HepG2 (cell line): ENCODE data around the gene ATG2A. TPM values are rescaled to one million over a fixed set of nuclear protein-coding genes. Genes with fewer than 3 reads are reported as not detected.

Experiments used
- CBX1 ChIP-seq: IDR thresholded peaks from one replicate; pipeline ENCODE4 v1.6.1; 2016; ENCODE audit warnings: antibody characterized with exemption, low read depth
- DNMT1 ChIP-seq: sonication (generic); formaldehyde crosslinking; IDR thresholded peaks from 2 replicates; pipeline ENCODE4 v1.5.1; 2020; ENCODE audit warnings: mild to moderate bottlenecking, missing genetic modification reagents
- ETV5 ChIP-seq: IDR thresholded peaks from 2 replicates; pipeline ENCODE4 v1.6.1; 2018; ENCODE audit warnings: missing biosample characterization, missing genetic modification reagents, inconsistent platforms, borderline replicate concordance
- MIER3 ChIP-seq: IDR thresholded peaks from 2 replicates; pipeline ENCODE4 v1.6.1; 2016; ENCODE audit warnings: missing compliant biosample characterization, borderline replicate concordance
- PCBP2 ChIP-seq: fragments of 200-400 bp; formaldehyde crosslinking; optimal IDR thresholded peaks from 2 replicates; pipeline ENCODE3; 2018; ENCODE audit warnings: low read length, low read depth; ENCODE audit not compliant: poor library complexity, severe bottlenecking
- RBAK ChIP-seq: sonication (generic); formaldehyde crosslinking; IDR thresholded peaks from 2 replicates; pipeline ENCODE4 v1.5.1; 2020; ENCODE audit warnings: mild to moderate bottlenecking, missing genetic modification reagents
- SIX1 ChIP-seq: sonication (generic); formaldehyde crosslinking; IDR thresholded peaks from 2 replicates; pipeline ENCODE4 v1.4.0; 2020; ENCODE audit warnings: missing genetic modification reagents, borderline replicate concordance
- SOX5 ChIP-seq: IDR thresholded peaks from 2 replicates; pipeline ENCODE4 v1.6.1; 2016; ENCODE audit warnings: borderline replicate concordance
- TGIF2 ChIP-seq: IDR thresholded peaks from 2 replicates; pipeline ENCODE4 v1.6.1; 2016; ENCODE audit warnings: control low read depth, missing compliant biosample characterization
- ZBTB46 ChIP-seq: sonication (generic); formaldehyde crosslinking; IDR thresholded peaks from 2 replicates; pipeline ENCODE4 v1.4.0; 2020; ENCODE audit warnings: mild to moderate bottlenecking, missing genetic modification reagents, borderline replicate concordance
- ZKSCAN5 ChIP-seq: sonication (generic); formaldehyde crosslinking; IDR thresholded peaks from 2 replicates; pipeline ENCODE4 v1.5.1; 2020; ENCODE audit warnings: mild to moderate bottlenecking, missing genetic modification reagents
- ZNF138 ChIP-seq: sonication (generic); formaldehyde crosslinking; IDR thresholded peaks from 2 replicates; pipeline ENCODE4 v1.5.0; 2020; ENCODE audit warnings: mild to moderate bottlenecking, low read depth, missing genetic modification reagents
- ZNF20 ChIP-seq: sonication (generic); formaldehyde crosslinking; IDR thresholded peaks from 2 replicates; pipeline ENCODE4 v1.4.0; 2020; ENCODE audit warnings: mild to moderate bottlenecking, moderate library complexity, missing genetic modification reagents
- ZNF281 ChIP-seq: sonication (generic); formaldehyde crosslinking; IDR thresholded peaks from 2 replicates; pipeline ENCODE4 v1.4.0; 2020; ENCODE audit warnings: missing genetic modification reagents, borderline replicate concordance
- ZNF317 ChIP-seq: sonication (generic); formaldehyde crosslinking; IDR thresholded peaks from 2 replicates; pipeline ENCODE4 v1.5.0; 2020; ENCODE audit warnings: mild to moderate bottlenecking, missing genetic modification reagents
- ZNF326 ChIP-seq: sonication (generic); formaldehyde crosslinking; IDR thresholded peaks from 2 replicates; pipeline ENCODE4 v1.4.0; 2020; ENCODE audit warnings: missing genetic modification reagents, borderline replicate concordance
- ZNF350 ChIP-seq: sonication (generic); formaldehyde crosslinking; IDR thresholded peaks from 2 replicates; pipeline ENCODE4 v1.4.0; 2020; ENCODE audit warnings: mild to moderate bottlenecking, low read depth, missing genetic modification reagents, borderline replicate concordance
- ZNF468 ChIP-seq: sonication (generic); formaldehyde crosslinking; IDR thresholded peaks from 2 replicates; pipeline ENCODE4 v1.8.0; 2022; ENCODE audit warnings: mild to moderate bottlenecking, moderate library complexity, missing genetic modification reagents
- ZNF547 ChIP-seq: sonication (generic); formaldehyde crosslinking; IDR thresholded peaks from 2 replicates; pipeline ENCODE4 v1.5.1; 2020; ENCODE audit warnings: mild to moderate bottlenecking, missing genetic modification reagents
- ZNF556 ChIP-seq: sonication (generic); formaldehyde crosslinking; IDR thresholded peaks from 2 replicates; pipeline ENCODE4 v1.4.0; 2020; ENCODE audit warnings: mild to moderate bottlenecking, missing genetic modification reagents, borderline replicate concordance
- ZNF703 ChIP-seq: sonication (generic); formaldehyde crosslinking; IDR thresholded peaks from 2 replicates; pipeline ENCODE4 v1.5.1; 2020; ENCODE audit warnings: missing genetic modification reagents, mild to moderate bottlenecking, moderate library complexity, borderline replicate concordance
- ZNF772 ChIP-seq: sonication (generic); formaldehyde crosslinking; IDR thresholded peaks from 2 replicates; pipeline ENCODE4 v1.5.0; 2020; ENCODE audit warnings: mild to moderate bottlenecking, missing genetic modification reagents
- polyA plus RNA-seq, 8 experiments: library from polyadenylated mRNA; depleted of rRNA in 3 of 8; stranded (reverse) in 7 of 8; unstranded in 1 of 8; fragments of >200 nt; fragmentation: Illumina TruSeq in 4 of 8; extraction: Trizol in 4 of 8; gene quantifications; 2 replicates each; pipeline versions ENCODE4 v1.2.1 to v1.2.3, GENCODE V29; 2011 to 2016; ENCODE audit warnings: low read depth in 4 of 8, missing spikeins in 1 of 8, mixed read lengths in 1 of 8; ENCODE audit not compliant: insufficient read depth in 1 of 8
- total RNA-seq, 5 experiments: library from RNA; depleted of rRNA; stranded (reverse); fragments of >200 nt; fragmentation: Illumina TruSeq; extraction: Trizol; gene quantifications; 2 replicates each; pipeline ENCODE4 v1.2.3, GENCODE V29; 2016; ENCODE audit warnings: low read depth in 1 of 5
- TF ChIP-seq, protein P1 (sequence below): sonication (generic); formaldehyde crosslinking; IDR thresholded peaks from 2 replicates; pipeline ENCODE4 v1.5.1; 2020; ENCODE audit warnings: mild to moderate bottlenecking, missing genetic modification reagents

Gene ATG2A
- total and polyA plus RNA-seq, 2 of the 13 experiments (the other 11 are each of a cell fraction or from before 2014, with no cell fraction given) = 6.7 to 8.0 TPM

DNA sequence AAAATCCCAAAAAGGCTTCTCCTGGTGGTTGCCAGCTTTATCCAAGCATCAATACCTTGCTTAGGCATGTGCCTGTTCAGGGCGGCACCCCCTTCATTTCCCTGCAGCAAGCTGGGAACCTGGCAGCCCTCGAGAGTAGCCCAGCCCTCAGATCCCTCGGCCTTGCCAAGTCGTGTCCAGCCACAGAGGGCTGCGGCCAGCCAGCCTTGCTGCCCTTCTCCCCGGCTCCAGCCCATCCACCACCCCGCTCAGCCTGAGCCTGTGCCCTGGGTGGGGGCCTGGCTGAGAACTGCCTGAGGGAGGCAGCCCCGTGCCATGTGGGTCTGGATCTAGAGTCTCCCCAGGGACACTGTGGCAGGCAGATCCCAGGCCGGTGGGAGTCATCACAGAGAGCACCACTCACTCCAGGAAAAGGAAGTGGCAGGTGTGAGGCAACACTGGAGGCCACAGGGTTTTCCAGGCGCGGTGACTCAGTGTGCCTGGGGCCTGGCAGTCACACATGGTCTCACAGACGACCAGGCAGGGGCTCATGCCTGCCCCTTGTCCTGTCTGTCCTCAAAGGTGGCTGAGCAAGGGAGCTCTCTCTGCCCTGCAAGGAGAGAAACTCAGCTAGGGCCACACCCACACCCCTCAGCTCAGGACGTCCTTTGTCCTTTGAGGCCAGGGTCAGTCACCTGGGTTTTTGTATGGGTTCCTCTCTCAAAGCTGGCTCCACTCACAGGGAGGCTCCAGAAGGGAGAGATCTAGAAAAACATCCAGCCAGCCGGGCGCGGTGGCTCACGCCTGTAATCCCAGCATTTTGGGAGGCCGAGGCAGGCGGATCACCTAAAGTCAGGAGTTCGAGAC lies 60.4 kb downstream of the ATG2A start (continued):
- TF ChIP-seq, protein P1, sequence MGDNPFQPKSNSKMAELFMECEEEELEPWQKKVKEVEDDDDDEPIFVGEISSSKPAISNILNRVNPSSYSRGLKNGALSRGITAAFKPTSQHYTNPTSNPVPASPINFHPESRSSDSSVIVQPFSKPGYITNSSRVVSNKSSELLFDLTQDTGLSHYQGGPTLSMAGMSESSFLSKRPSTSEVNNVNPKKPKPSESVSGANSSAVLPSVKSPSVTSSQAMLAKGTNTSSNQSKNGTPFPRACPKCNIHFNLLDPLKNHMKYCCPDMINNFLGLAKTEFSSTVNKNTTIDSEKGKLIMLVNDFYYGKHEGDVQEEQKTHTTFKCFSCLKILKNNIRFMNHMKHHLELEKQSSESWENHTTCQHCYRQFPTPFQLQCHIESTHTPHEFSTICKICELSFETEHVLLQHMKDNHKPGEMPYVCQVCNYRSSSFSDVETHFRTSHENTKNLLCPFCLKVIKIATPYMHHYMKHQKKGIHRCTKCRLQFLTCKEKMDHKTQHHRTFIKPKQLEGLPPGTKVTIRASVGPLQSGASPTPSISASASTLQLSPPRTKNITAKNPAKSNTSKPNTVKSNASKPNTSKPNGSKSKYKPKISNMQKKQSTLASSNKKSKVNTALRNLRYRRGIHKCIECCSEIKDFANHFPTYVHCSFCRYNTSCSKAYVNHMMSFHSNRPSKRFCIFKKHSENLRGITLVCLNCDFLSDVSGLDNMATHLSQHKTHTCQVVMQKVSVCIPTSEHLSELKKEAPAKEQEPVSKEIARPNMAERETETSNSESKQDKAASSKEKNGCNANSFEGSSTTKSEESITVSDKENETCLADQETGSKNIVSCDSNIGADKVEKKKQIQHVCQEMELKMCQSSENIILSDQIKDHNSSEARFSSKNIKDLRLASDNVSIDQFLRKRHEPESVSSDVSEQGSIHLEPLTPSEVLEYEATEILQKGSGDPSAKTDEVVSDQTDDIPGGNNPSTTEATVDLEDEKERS = no peak
- TF ChIP-seq ZNF350 (CRISPR knock-in tag) = no peak
- no peak for TF ChIP-seq ZNF468 (CRISPR knock-in tag)
- no peak for TF ChIP-seq ZBTB46 (CRISPR knock-in tag)
- TF ChIP-seq MIER3 (CRISPR knock-in tag) = 0 out of 2 replicates have a peak, but pooled peaks have one; percentile 26
- no peak for TF ChIP-seq ZNF326 (CRISPR knock-in tag)
- TF ChIP-seq DNMT1 = no peak
- no peak for TF ChIP-seq ZNF556 (CRISPR knock-in tag)
- no peak for TF ChIP-seq PCBP2
- TF ChIP-seq SOX5 (CRISPR knock-in tag) = no peak
- TF ChIP-seq CBX1 = no peak
- no peak for TF ChIP-seq RBAK (CRISPR knock-in tag)
- no peak for TF ChIP-seq ZNF547
- no peak for TF ChIP-seq SIX1
- TF ChIP-seq ZNF281 (CRISPR knock-in tag) = no peak
- no peak for TF ChIP-seq ZNF317 (CRISPR knock-in tag)
- TF ChIP-seq ETV5 = peak; percentile 73; the same call in 1 of the 2 replicates
- TF ChIP-seq ZKSCAN5 = no peak
- no peak for TF ChIP-seq ZNF138 (CRISPR knock-in tag)
- TF ChIP-seq ZNF703 = no peak
- TF ChIP-seq ZNF20 (CRISPR knock-in tag) = no peak
- no peak for TF ChIP-seq ZNF772 (CRISPR knock-in tag)
- TF ChIP-seq TGIF2 (CRISPR knock-in tag) = no peak
